NOMO-1 (cell line): ENCODE data around the gene SPPL2B.
A peak's percentile ranks its signal among the peaks of the same experiment; 100 is the strongest.

Source experiments
- DNase-seq, 2 experiments: peaks; one replicate each; lab custom pipeline; 2025; ENCODE audit not compliant: unreplicated experiment in 2 of 2; lab: John Stamatoyannopoulos, UW

SPPL2B gene

DNA sequence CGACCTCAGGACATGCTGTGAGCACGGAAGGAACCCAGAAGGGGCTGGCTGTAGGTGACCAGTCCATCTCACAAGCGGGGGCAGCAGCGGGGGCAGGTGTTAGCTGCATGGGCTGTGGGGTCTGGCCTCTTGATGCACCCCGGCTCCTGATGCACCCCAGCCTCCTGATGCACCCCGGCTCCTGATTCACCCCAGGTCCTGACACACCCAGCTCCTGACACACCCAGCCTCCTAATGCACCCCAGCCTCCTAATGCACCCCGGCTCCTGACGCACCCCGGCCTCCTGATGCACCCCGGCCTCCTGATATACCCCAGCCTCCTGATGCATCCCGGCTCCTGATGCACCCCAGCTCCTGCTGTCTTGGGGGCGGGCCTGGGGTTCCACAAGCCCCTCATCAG is 7.5 kb upstream of the SPPL2B start:
- no peak for DNase-seq

- no peak for DNase-seq
Observed at GRCh38 chr19:2321565-2322283, 6.8 kb upstream of the SPPL2B start.

- no peak for DNase-seq
Observed at GRCh38 chr19:2323707-2324106, 4.8 kb upstream of the SPPL2B start.

- no peak for DNase-seq
Observed at GRCh38 chr19:2324220-2324948, 4.1 kb upstream of the SPPL2B start.

DNA sequence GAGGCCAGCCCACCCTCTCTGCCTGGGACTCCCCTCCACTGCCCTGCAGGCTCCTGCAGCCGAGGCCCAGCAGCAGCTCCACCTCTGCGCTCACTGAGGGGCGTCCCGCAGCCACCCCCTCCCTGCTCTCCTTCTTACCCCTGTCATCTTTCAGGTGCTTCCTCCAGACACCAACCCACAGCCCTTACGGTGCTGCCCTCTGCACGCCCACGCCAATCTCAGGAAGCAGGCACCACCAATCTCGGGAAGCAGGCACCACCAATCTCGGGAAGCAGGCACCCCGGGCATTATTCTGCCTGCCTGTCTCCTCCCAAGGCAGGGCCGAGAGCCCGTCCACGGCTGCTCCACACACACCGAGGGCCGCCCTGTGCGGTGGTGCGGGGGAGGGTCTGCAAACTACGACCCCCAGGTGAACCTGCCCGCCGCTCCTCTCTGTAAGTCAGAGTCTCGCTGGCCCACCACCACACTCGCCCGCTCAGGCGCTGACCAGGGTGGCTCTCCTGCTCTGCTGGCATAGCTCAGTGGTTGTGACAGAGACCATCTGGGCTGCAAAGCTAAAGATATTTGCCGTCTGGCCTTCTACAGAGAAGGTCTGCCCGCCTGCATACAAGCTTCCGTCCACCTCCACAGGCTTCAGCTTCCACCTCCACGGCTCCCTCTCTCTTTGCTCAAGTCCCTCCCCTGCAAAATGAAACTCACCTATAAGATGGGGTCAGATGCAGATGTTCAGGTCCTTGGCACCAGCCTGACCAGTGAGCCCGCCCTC is 3.0 kb upstream of the SPPL2B start:
- DNase-seq: no peak

GRCh38 chr19:2326699-2327360 is 1.7 kb upstream of the SPPL2B start:
- no peak for DNase-seq

GRCh38 chr19:2327773-2328400 is 597 bp upstream of the SPPL2B start:
- DNase-seq: peak; percentile 83 to 88

- DNase-seq: no peak
Observed at GRCh38 chr19:2329149-2329478, 630 bp downstream of the SPPL2B start.

- DNase-seq: no peak
Observed at GRCh38 chr19:2329501-2329916, 1.0 kb downstream of the SPPL2B start.

DNA sequence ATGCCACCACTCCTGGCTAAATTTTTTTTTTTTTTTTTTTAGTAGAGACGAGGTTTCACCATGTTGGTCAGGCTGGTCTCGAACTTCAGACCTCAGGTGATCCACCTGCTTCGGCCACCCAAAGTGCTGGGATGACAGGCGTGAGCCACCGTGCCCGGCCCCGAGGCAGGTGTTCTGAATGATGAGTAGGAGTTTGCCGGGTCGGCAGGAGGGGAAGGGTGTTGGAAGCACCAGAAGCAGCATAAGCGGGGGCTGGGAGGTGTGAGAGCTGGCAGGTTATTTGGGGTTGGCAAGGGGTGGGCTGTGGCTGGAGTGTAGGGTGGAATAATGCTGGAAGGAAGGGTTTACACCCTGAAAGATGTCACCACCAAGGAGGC is 1.8 kb downstream of the SPPL2B start:
- DNase-seq: no peak

DNA sequence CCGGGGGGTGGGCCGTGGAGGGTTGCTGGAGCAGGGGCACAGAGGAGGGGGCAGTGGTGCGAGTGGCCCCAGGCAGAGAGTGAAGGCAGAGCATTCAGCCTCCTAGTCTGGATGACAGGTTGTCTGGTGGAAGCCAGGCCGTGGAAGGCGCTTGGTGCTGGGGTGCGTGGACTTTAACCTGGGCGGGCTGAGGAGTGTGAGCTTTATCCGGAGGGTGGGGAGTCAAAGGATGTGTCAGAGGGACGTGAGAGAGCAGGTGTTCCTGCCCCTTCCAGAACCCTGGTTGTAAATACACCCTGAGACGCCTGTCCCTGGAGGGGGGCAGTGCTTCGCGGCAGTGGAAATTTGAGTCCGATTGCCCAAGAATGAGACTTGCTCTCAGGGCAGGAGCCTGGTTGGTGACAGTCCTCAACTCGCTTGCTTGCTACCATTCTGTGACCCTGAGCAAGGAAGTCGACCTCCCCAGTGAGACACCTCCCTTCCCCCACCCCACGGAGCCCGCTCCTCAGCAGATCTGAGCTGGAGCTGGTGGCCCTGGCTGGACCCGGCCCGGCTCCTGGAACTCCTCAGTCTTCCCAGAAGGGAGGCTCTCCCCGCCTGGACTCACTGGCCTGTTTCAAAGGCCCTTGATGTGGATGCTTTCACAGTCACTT is 2.3 kb downstream of the SPPL2B start:
- DNase-seq: no peak

GRCh38 chr19:2331601-2332246 is 3.2 kb downstream of the SPPL2B start:
- DNase-seq: no peak

GRCh38 chr19:2332341-2333026 is 4.0 kb downstream of the SPPL2B start:
- DNase-seq: no peak

- DNase-seq: no peak
Observed at GRCh38 chr19:2333027-2333806, 4.7 kb downstream of the SPPL2B start.

DNA sequence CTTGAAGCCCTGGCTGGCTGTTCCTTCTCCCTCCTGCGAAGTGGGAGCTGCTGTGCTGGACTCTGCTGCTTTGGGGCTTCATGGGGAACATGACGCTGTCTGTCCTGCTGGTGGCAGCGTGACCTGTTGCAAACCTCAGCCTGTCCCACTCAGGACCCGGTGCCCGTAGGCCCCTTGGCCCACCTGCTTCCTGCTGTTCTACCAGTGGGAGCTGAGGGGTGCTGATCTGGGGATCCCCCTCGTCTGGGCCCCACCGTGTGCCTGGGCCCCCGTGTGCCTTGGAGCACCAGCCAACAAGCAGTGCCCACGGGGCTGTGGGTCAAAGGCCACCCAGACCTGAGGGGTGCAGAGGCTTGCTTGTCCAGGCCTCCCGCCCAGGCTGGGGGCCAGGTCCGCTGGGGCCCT is 5.3 kb downstream of the SPPL2B start:
- DNase-seq: no peak

DNA sequence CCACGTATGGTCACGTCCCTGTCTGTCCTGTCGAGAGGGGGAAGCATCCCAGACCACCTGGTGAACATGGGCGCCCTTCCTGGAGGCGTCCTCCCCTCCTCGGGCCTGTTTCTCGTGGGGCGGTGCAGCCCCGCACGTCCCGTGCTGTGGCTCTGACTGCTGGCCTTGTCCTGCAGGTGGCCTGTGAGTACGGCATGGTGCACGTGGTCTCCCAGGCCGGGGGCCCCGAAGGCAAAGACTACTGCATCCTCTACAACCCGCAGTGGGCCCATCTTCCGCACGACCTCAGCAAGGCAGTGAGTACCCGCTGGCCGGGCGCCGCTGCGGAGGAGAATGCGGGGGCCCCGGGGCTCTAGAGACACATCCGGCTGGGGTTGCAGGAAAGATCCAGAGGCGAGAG is 5.9 kb downstream of the SPPL2B start:
- DNase-seq: no peak

- no peak for DNase-seq
Observed at GRCh38 chr19:2334986-2335846, 6.7 kb downstream of the SPPL2B start.

DNA sequence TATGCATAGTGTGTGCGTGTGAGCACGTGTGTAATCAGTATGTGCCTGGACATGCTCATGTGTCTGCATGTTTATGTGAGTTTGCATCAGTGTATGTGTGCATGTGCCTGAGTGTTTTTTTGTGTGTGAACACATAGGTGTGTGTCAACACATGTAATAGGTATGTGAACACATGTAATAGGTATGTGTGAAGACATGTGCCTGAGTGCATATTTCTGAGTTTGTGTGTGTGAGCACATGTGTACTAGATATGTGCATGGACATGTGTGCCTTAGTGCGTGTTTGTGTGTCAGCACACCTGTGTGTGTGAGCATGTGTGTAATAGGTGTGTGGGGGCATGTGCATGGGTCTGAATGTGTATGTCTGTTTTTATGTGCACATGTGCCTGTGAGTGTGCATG is 7.4 kb downstream of the SPPL2B start:
- no peak for DNase-seq
